ENCODE measurements around the gene CCDC154. TPM values are rescaled to one million over a fixed set of nuclear protein-coding genes. Genes with fewer than 3 reads are reported as not detected.

Gene CCDC154
- total and polyA plus RNA-seq, 2 donors (not counting 1 experiment from before 2014, with no cell fraction given): 12.4 to 22.9 TPM

GRCh38 chr16:1430214-1430758 is 14.1 kb downstream of the CCDC154 start:
- no peaks in the 10 kb centered on the region for H4K20me1 ChIP-seq (ENCODE audit: control insufficient read depth, insufficient read depth, low read length, poor library complexity, severe bottlenecking)
- DNase-seq: no peak
- no peak for TF ChIP-seq CTCF (IDR thresholded peaks at IDR 0.05)
- TF ChIP-seq EZH2 (IDR thresholded peaks at IDR 0.05; ENCODE audit: borderline replicate concordance, insufficient read depth, low read depth, low read length, poor library complexity, severe bottlenecking): no peak
- H3K36me3 ChIP-seq (replicated peaks in 1 of 2; ENCODE audit: control extremely low read depth in 1 of 2, control insufficient read depth in 1 of 2, extremely low read depth in 1 of 2, insufficient read depth in 2 of 2, low read length in 1 of 2): no peaks in the 10 kb centered on the region
- no peaks in the 10 kb centered on the region for H3K79me2 ChIP-seq (ENCODE audit: control insufficient read depth, insufficient read depth, low read length)
- intact Hi-C loops (cut with micrococcal nuclease): no loop called here
- 53% methylated on average over 10 of the region's 14 CpGs for WGBS (ENCODE audit: insufficient coverage)
- no peaks in the 10 kb centered on the region for H3K27me3 ChIP-seq (replicated peaks in 1 of 4; ENCODE audit: control extremely low read depth in 1 of 4, control insufficient read depth in 3 of 4, insufficient read depth in 4 of 4, low read length in 3 of 4)
- ChIA-PET CTCF (no interaction called here), POLR2A (no interaction called here)
- no peak overlapping the region for H3K4me2 ChIP-seq (replicated peaks; ENCODE audit: low read depth, low read length, poor library complexity, severe bottlenecking)
- no peaks in the 10 kb centered on the region for H3K9me3 ChIP-seq (ENCODE audit: control extremely low read depth in 1 of 3, control insufficient read depth in 2 of 3, insufficient read depth in 1 of 3, low read length in 2 of 3)
- no peak overlapping the region for H3K9ac ChIP-seq (ENCODE audit: low read length)
- no peak for ATAC-seq (ENCODE audit: low read depth)
- Mint-ChIP-seq H3K27ac (peak overlapping the region; percentile 37), H3K4me1 (peaks cover 5% of the 10 kb centered on the region), H3K9me3 (ENCODE audit: insufficient read depth) (no peaks in the 10 kb centered on the region), H3K27me3 (no peaks in the 10 kb centered on the region), H3K4me3 (no peak overlapping the region)
- peaks cover 19 to 42% of the 10 kb centered on the region in 2 donors for H3K4me1 ChIP-seq (ENCODE audit: control insufficient read depth in 2 of 2, insufficient read depth in 2 of 2, low read length in 2 of 2)
- no peak overlapping the region for H2AFZ ChIP-seq (ENCODE audit: insufficient read depth, low read depth, low read length, poor library complexity, severe bottlenecking)
- no peak overlapping the region for H3K4me3 ChIP-seq (ENCODE audit: control extremely low read depth in 1 of 5, extremely low read depth in 1 of 5, insufficient read depth in 1 of 5, low read depth in 2 of 5, low read length in 4 of 5)
- H3K27ac ChIP-seq (ENCODE audit: low read length in 2 of 2): no peak overlapping the region

- Histone ChIP-seq H4K20me1 (ENCODE audit: control insufficient read depth, insufficient read depth, low read length, poor library complexity, severe bottlenecking) (no peaks in the 10 kb centered on the region), H3K4me2 (replicated peaks; ENCODE audit: low read depth, low read length, poor library complexity, severe bottlenecking) (no peak overlapping the region), H3K9me3 (ENCODE audit: control extremely low read depth in 1 of 3, control insufficient read depth in 2 of 3, insufficient read depth in 1 of 3, low read length in 2 of 3) (no peaks in the 10 kb centered on the region), H3K27me3 (replicated peaks in 1 of 4; ENCODE audit: control extremely low read depth in 1 of 4, control insufficient read depth in 3 of 4, insufficient read depth in 4 of 4, low read length in 3 of 4) (no peaks in the 10 kb centered on the region), H3K27ac (ENCODE audit: low read length in 2 of 2) (no peak overlapping the region), H3K36me3 (replicated peaks in 1 of 2; ENCODE audit: control extremely low read depth in 1 of 2, control insufficient read depth in 1 of 2, extremely low read depth in 1 of 2, insufficient read depth in 2 of 2, low read length in 1 of 2) (no peaks in the 10 kb centered on the region), H3K79me2 (ENCODE audit: control insufficient read depth, insufficient read depth, low read length) (no peaks in the 10 kb centered on the region), H2AFZ (ENCODE audit: insufficient read depth, low read depth, low read length, poor library complexity, severe bottlenecking) (no peak overlapping the region), H3K4me3 (ENCODE audit: control extremely low read depth in 1 of 5, extremely low read depth in 1 of 5, insufficient read depth in 1 of 5, low read depth in 2 of 5, low read length in 4 of 5) (no peak overlapping the region), H3K9ac (ENCODE audit: low read length) (no peak overlapping the region), H3K4me1 (ENCODE audit: control insufficient read depth in 2 of 2, insufficient read depth in 2 of 2, low read length in 2 of 2) (peaks cover 19 to 42% of the 10 kb centered on the region in 2 donors)
- 94% methylated on average over 13 of the region's 13 CpGs for WGBS (ENCODE audit: insufficient coverage)
- ChIA-PET CTCF (interaction anchor here (1.2 to 3.4 kb wide), 5 partner anchors 42 to 276 kb away, joined by 4 to 22 read pairs (median 7); partner anchors contain the start of gene MAPK8IP3), POLR2A (interaction anchor here (0.6 to 1.3 kb wide), 2 partner anchors 9 to 567 kb away, joined by 3 to 9 read pairs; partner anchors contain the start of gene UQCC4)
- no peaks in the 10 kb centered on the region for H3K9me3 Mint-ChIP-seq (ENCODE audit: insufficient read depth)
- DNase-seq (no peak), ATAC-seq (ENCODE audit: low read depth) (no peak)
- intact Hi-C loops (cut with micrococcal nuclease): no loop called here
- no peak overlapping the region for H3K27ac Mint-ChIP-seq
- peaks cover 5% of the 10 kb centered on the region for H3K4me1 Mint-ChIP-seq
- TF ChIP-seq CTCF (IDR thresholded peaks at IDR 0.05) (no peak), EZH2 (IDR thresholded peaks at IDR 0.05; ENCODE audit: borderline replicate concordance, insufficient read depth, low read depth, low read length, poor library complexity, severe bottlenecking) (no peak)
- no peaks in the 10 kb centered on the region for H3K27me3 Mint-ChIP-seq
- H3K4me3 Mint-ChIP-seq: no peak overlapping the region
Measured at GRCh38 chr16:1429631-1430030, 14.7 kb downstream of the CCDC154 start.
